ENCODE data around the gene CCR3. TPM values are rescaled to one million over a fixed set of nuclear protein-coding genes. Genes with fewer than 3 reads are reported as not detected.
"Not testable (repeated sequence)": the region's sequence is repeated elsewhere in the genome, so short reads cannot be mapped to it uniquely, and the experiment has no call there.

CCR3 gene
- total RNA-seq, 1 donor from 2014 or later: not detected

GRCh38 chr3:46206282-46207015, 35.8 kb upstream of the CCR3 start:
- H3K36me3 Mint-ChIP-seq (ENCODE audit: low read depth, unreplicated experiment): no peaks in the 10 kb centered on the region
- peaks cover 8% of the 10 kb centered on the region for H3K27me3 Mint-ChIP-seq (ENCODE audit: unreplicated experiment)
- H3K4me1 Mint-ChIP-seq (ENCODE audit: unreplicated experiment): no peaks in the 10 kb centered on the region
- no peaks in the 10 kb centered on the region for H3K9me3 Mint-ChIP-seq (ENCODE audit: unreplicated experiment)
- H3K27ac Mint-ChIP-seq (ENCODE audit: unreplicated experiment): no peak overlapping the region
- no peak for TF ChIP-seq CTCF (IDR thresholded peaks at IDR 0.05; ENCODE audit: unreplicated experiment)
- no peak for DNase-seq (ENCODE audit: low spot score)
- H3K4me3 Mint-ChIP-seq (ENCODE audit: unreplicated experiment): no peak overlapping the region

DNA sequence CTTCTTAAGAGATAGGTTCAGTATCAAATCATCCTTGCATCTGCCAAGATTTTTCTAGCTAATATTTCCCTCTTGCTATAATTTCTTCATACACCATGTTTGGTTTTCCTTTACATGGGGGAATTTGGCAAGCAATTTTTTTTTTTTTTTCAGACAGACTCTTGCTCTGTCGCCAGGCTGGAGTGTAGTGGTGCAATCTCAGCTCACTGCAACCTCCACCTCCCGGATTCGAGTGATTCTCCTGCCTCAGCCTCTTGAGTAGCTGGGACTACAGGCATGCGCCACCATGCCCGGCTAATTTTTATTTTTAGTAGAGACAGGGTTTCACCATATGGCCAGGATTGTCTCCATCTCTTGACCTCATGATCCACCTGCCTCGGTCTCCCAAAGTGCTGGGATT, 34.7 kb upstream of the CCR3 start:
- not testable (repeated sequence) for H3K36me3 Mint-ChIP-seq (ENCODE audit: low read depth, unreplicated experiment); H3K27ac Mint-ChIP-seq (ENCODE audit: unreplicated experiment); H3K4me1 Mint-ChIP-seq (ENCODE audit: unreplicated experiment); H3K27me3 Mint-ChIP-seq (ENCODE audit: unreplicated experiment); H3K9me3 Mint-ChIP-seq (ENCODE audit: unreplicated experiment); DNase-seq (ENCODE audit: low spot score); H3K4me3 Mint-ChIP-seq (ENCODE audit: unreplicated experiment)

GRCh38 chr3:46208167-46208704, 34.0 kb upstream of the CCR3 start, which contains the start of gene CCR1:
Gene CCR1, minus strand, starts transcription at chr3:46208313. Its CDS starts 4,000 bp downstream, at chr3:46204313.
- Mint-ChIP-seq H3K4me3 (ENCODE audit: unreplicated experiment) (no peak within 1 kb of the TSS), H3K27me3 (ENCODE audit: unreplicated experiment) (peaks cover 7% of the 10 kb centered on the region), H3K9me3 (ENCODE audit: unreplicated experiment) (no peaks in the 10 kb centered on the region), H3K36me3 (ENCODE audit: low read depth, unreplicated experiment) (no peaks in the 10 kb centered on the region), H3K4me1 (ENCODE audit: unreplicated experiment) (no peaks in the 10 kb centered on the region), H3K27ac (ENCODE audit: unreplicated experiment) (no peak within 1 kb of the TSS)
- DNase-seq (ENCODE audit: low spot score): peak; percentile 35
- peak; percentile 49 for TF ChIP-seq CTCF (IDR thresholded peaks at IDR 0.05; ENCODE audit: unreplicated experiment)

- peaks cover 7% of the 10 kb centered on the region for H3K27me3 Mint-ChIP-seq (ENCODE audit: unreplicated experiment)
- DNase-seq (ENCODE audit: low spot score): no peak
- H3K27ac Mint-ChIP-seq (ENCODE audit: unreplicated experiment): no peak overlapping the region
- no peak overlapping the region for H3K4me3 Mint-ChIP-seq (ENCODE audit: unreplicated experiment)
- no peak for TF ChIP-seq CTCF (IDR thresholded peaks at IDR 0.05; ENCODE audit: unreplicated experiment)
- no peaks in the 10 kb centered on the region for H3K9me3 Mint-ChIP-seq (ENCODE audit: unreplicated experiment)
- H3K4me1 Mint-ChIP-seq (ENCODE audit: unreplicated experiment): no peaks in the 10 kb centered on the region
- H3K36me3 Mint-ChIP-seq (ENCODE audit: low read depth, unreplicated experiment): no peaks in the 10 kb centered on the region
These were observed 33.2 kb upstream of the CCR3 start for GRCh38 chr3:46209053-46209452.

GRCh38 chr3:46209746-46210470, 32.4 kb upstream of the CCR3 start:
- Mint-ChIP-seq H3K4me1 (ENCODE audit: unreplicated experiment) (no peaks in the 10 kb centered on the region), H3K27ac (ENCODE audit: unreplicated experiment) (no peak overlapping the region), H3K27me3 (ENCODE audit: unreplicated experiment) (peaks cover 6% of the 10 kb centered on the region), H3K9me3 (ENCODE audit: unreplicated experiment) (no peaks in the 10 kb centered on the region), H3K4me3 (ENCODE audit: unreplicated experiment) (no peak overlapping the region), H3K36me3 (ENCODE audit: low read depth, unreplicated experiment) (no peaks in the 10 kb centered on the region)
- no peak for TF ChIP-seq CTCF (IDR thresholded peaks at IDR 0.05; ENCODE audit: unreplicated experiment)
- no peak for DNase-seq (ENCODE audit: low spot score)
